A549 treated with Hydrocortisone at 1 μM for 4 hours (cell line): ENCODE data around the gene ZNF587. TPM values are rescaled to one million over a fixed set of nuclear protein-coding genes. Genes with fewer than 3 reads are reported as not detected.

Experiments
- total RNA-seq: library from RNA; stranded (reverse); fragments of 200-300 nt; extraction: Qiagen RNA extraction; gene quantifications from 5 replicates; pipeline ENCODE4 v1.2.3, GENCODE V29; 2022

The ZNF587 gene
- 5.2 to 8.3 TPM (median 6.1 TPM) in 5 replicates for total RNA-seq

DNA sequence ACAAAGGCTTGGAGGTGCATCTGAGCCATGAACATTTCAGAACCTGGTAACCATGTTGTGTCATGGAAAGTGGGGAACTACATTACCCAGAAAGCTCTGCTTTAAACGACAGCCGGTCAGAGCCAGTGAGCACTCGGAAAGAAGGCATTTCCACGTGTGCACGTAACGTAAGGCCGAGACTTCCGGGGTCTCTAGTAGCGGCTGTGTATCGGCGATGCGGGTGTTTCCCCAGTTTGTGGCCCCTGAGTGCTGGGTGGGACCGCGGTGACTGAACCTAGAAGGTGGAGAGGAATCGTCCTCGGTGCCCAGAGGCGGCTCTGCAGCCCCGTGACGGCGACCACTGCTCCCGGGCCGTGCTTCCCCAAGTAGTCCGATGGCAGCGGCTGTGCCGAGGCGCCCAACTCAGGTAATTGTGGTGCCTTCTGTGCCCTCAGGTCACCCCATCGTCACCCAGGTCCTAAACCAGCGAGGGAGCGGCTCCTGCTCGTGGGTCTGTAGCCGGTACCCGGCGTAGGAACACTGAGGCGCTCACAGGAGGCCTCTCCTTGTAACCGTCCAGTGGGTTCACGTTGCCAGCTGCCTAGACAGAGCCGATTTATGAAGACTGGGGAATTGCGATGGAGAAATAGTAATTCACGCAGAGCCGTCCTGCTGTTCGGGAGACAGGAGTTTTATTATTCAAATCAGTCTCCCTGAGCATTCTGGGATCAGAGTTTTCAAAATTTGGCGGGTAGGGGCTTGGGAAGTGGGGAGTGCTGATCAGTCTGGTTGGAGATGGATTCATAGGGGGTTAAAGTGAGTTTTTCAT lies at the start of gene ZNF587:
ZNF587 (plus strand) TSS at position 194 of the 808 bp plus-strand sequence; CDS start at position 374, 180 bp downstream.

DNA sequence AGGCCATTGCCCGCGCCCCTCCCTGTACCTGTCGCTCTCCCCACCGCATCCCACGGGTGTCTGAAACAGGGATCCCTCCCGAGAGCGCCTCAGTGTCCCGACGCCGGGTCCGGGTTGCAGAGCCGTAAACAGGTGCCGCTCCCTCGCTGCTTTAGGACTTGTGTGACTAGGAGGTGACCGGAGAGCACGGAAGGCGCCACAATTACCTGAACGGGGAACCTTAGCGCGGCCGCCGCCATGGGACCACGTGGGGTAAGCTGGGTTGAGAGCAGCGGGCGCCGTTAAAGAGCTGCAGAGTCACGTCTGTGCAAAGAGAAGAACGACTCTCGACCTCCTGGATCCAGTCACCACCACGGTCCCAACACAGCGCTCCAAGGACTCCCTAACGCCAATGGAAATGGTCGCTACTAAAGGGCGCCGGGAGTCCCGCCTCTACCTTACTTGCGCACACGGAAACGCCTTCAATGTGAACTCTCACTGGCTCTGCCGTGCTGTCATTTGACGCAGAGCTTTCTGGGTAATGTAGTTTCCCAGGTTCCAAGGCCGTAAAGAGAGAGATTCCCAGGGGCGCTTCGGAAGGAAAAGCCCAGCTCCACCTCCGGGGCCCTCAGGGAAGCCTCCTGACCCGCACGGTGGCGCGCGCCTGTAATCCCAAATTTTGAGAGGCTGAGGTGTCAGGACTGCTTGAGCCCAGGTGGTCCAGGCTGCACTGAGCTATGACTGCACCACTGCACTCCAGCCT lies 35.0 kb upstream of the ZNF587 start, which contains the start of gene ZNF552:
ZNF552 (minus strand) TSS at position 409 of the 742 bp plus-strand sequence; CDS start at position 239, 170 bp downstream.

GRCh38 chr19:57830071-57830602 lies 19.5 kb upstream of the ZNF587 start, which contains the start of gene ZNF587B:
Gene ZNF587B, plus strand, starts transcription at chr19:57830299. Its CDS starts 230 bp downstream, at chr19:57830529.

DNA sequence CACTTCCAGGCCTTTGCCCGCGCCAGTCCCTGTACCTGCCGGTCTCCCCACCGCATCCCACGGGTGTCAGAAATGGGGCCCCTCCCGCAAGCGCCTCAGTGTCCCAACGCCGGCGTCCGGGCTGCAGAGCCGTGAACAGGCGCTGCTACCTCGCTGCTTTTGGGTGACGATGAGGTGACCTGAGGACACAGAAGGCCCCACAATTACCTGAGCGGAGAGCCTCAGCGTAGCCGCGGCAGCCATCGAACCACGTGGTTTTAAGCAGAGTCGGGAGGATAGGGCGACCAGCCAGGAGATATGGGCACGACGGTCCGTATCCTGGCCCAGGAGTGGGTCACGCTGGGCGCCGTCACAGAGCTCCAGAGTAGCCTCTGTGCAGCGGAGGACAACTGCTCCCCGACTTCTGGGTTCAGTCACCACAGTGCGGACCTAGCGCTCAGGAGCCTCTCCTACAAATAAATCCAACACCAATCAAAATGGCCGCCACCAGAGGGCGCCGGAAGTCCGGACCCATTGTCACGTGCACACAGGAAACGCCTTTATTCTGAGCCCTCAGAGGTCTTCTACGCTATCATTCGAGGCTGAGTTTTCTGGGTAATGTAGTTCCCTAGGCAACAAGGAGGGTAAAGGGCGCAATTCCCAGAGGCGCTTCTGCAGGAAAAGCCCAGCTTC lies 39.0 kb downstream of the ZNF587 start, which contains the start of gene ZNF814:
ZNF814 (minus strand) TSS at position 478 of the 672 bp plus-strand sequence; CDS start at position 243, 235 bp downstream.

Other genes starting within 250 kb of the ZNF587 start
- gene ZNF530, start 250.0 kb upstream of the ZNF587 start, total RNA-seq: 4.6 to 5.8 TPM (median 4.7 TPM) in 5 replicates
- gene ZNF134, start 235.6 kb upstream of the ZNF587 start, total RNA-seq: 6.8 to 9.3 TPM (median 8.4 TPM) in 5 replicates
- 5.0 to 7.6 TPM (median 5.9 TPM) in 5 replicates for gene ZNF211, start 216.7 kb upstream of the ZNF587 start, total RNA-seq
- gene ZSCAN4, start 180.9 kb upstream of the ZNF587 start, total RNA-seq: not detected in 5 replicates
- gene ZNF551, start 167.9 kb upstream of the ZNF587 start, total RNA-seq: 4.3 to 6.1 TPM (median 5.5 TPM) in 5 replicates
- gene ZNF154, start 140.7 kb upstream of the ZNF587 start, total RNA-seq: not detected in 5 replicates
- 0.84 to 1.2 TPM (median 0.98 TPM) in 5 replicates for gene ZNF671, start 122.2 kb upstream of the ZNF587 start, total RNA-seq
- 4.3 to 6.3 TPM (median 5.8 TPM) in 5 replicates for gene ZNF776, start 103.0 kb upstream of the ZNF587 start, total RNA-seq
- gene ZNF586, start 80.2 kb upstream of the ZNF587 start, total RNA-seq: 5.8 to 8.1 TPM (median 6.8 TPM) in 5 replicates
- 4.2 to 6.7 TPM (median 5.7 TPM) in 5 replicates for gene ZNF552, start 34.9 kb upstream of the ZNF587 start, total RNA-seq
- gene ZNF587B, start 19.6 kb upstream of the ZNF587 start, total RNA-seq: 6.6 to 10.8 TPM (median 6.9 TPM) in 5 replicates
- gene ZNF814, start 39.2 kb downstream of the ZNF587 start, total RNA-seq: 1.5 to 2.6 TPM (median 2.0 TPM) in 5 replicates
- gene ZNF417, start 66.7 kb downstream of the ZNF587 start, total RNA-seq: 2.5 to 5.8 TPM (median 3.5 TPM) in 5 replicates
- gene ZNF418, start 85.5 kb downstream of the ZNF587 start, total RNA-seq: 1.0 to 1.6 TPM (median 1.4 TPM) in 5 replicates
- 0.66 to 1.3 TPM (median 1.1 TPM) in 5 replicates for gene ZNF256, start 97.8 kb downstream of the ZNF587 start, total RNA-seq
- 0.15 to 0.21 TPM in 2 of 5 replicates, not detected in the others for gene C19orf18, start 124.7 kb downstream of the ZNF587 start, total RNA-seq
- 1.9 to 3.0 TPM (median 2.4 TPM) in 5 replicates for gene ZNF606, start 153.0 kb downstream of the ZNF587 start, total RNA-seq
- not detected in 5 replicates for gene ZSCAN1, start 184.2 kb downstream of the ZNF587 start, total RNA-seq
- gene ZNF135, start 209.4 kb downstream of the ZNF587 start, total RNA-seq: not detected in 5 replicates
- gene ZSCAN18, start 248.4 kb downstream of the ZNF587 start, total RNA-seq: 1.9 to 3.0 TPM (median 2.7 TPM) in 5 replicates